Subcutaneous adipose tissue (tissue), 4 donors: ENCODE results near the gene SLF2. TPM values are rescaled to one million over a fixed set of nuclear protein-coding genes. Genes with fewer than 3 reads are reported as not detected.

Experiments
- CTCF ChIP-seq: fragments of 450-650 bp; IDR thresholded peaks from one replicate; pipeline ENCODE4 v1.5.1; 2016; ENCODE audit warnings: low read depth, mild to moderate bottlenecking, control low read depth, antibody characterized with exemption, moderate library complexity
- total RNA-seq, 4 donors: library from RNA; depleted of rRNA; stranded (reverse); fragments of >200 nt; gene quantifications; one replicate each; pipeline ENCODE4 v1.1.0, GENCODE V29; 2016

SLF2 gene
- total RNA-seq, 4 donors from 2014 or later: 24.9 to 32.6 (median 28.5) TPM

- no peak for TF ChIP-seq CTCF
Measured at GRCh38 chr10:101003639-101004206, 91.0 kb downstream of the SLF2 start.

GRCh38 chr10:101005361-101005760 lies 92.6 kb downstream of the SLF2 start:
- TF ChIP-seq CTCF: no peak

DNA sequence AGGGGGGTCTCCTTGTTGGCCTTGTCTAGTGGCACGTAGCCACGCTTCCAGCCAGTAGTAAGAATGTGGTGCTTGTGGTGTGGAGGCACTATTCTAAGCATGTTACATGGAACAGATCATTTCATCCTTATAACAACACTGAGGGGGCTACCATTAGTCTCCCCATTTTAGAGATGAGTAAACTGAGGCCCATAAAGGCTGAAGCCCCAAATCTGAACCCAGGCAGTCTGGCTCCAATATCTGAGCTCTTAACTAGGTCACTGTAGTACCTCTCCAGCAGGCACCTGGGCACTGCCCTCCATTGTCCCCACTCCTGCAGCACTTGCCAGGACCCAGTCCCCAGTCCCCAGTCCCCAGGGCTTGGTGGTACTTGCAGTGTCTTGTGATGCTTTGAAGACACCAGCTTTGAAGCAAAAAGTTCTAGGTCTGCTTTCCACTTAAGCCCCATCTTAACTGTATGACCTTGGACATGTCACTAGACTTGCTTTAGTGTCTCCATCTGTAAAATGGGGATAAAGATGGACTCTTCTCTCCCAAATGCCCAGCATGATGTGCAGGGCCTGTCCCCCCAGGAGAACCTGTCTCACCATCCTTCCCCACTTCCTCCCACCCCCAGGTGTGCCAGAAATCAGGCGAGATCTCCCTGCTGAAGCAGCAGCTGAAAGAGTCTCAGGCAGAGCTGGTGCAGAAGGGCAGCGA lies 93.3 kb downstream of the SLF2 start:
- no peak for TF ChIP-seq CTCF

DNA sequence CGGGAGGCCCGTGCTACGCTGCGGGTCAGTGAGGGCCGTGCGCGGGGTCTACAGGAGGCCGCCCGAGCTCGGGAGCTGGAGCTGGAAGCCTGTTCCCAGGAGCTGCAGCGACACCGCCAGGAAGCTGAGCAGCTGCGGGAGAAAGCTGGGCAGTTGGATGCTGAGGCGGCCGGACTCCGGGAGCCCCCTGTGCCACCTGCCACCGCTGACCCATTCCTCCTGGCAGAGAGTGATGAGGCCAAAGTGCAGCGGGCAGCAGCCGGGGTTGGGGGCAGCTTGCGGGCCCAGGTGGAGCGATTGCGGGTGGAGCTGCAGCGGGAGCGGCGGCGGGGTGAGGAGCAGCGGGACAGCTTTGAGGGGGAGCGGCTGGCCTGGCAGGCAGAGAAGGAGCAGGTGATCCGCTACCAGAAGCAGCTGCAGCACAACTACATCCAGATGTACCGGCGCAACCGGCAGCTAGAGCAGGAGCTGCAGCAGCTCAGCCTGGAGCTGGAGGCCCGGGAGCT lies 93.9 kb downstream of the SLF2 start:
- no peak for TF ChIP-seq CTCF

GRCh38 chr10:101007099-101007711 lies 94.4 kb downstream of the SLF2 start:
- no peak for TF ChIP-seq CTCF

- TF ChIP-seq CTCF: no peak
Measured at GRCh38 chr10:101007915-101008822, 95.4 kb downstream of the SLF2 start.
